HG03521 (cell line): Measurements from ENCODE around the gene SHISAL1.

ENCODE experiments used
- ATAC-seq: cut with Tn5 transposase; IDR thresholded peaks from one replicate; pipeline ENCODE4 v1.9.1; 2021; ENCODE audit warnings: mild to moderate bottlenecking, moderate library complexity; ENCODE audit not compliant: unreplicated experiment

SHISAL1 gene

DNA sequence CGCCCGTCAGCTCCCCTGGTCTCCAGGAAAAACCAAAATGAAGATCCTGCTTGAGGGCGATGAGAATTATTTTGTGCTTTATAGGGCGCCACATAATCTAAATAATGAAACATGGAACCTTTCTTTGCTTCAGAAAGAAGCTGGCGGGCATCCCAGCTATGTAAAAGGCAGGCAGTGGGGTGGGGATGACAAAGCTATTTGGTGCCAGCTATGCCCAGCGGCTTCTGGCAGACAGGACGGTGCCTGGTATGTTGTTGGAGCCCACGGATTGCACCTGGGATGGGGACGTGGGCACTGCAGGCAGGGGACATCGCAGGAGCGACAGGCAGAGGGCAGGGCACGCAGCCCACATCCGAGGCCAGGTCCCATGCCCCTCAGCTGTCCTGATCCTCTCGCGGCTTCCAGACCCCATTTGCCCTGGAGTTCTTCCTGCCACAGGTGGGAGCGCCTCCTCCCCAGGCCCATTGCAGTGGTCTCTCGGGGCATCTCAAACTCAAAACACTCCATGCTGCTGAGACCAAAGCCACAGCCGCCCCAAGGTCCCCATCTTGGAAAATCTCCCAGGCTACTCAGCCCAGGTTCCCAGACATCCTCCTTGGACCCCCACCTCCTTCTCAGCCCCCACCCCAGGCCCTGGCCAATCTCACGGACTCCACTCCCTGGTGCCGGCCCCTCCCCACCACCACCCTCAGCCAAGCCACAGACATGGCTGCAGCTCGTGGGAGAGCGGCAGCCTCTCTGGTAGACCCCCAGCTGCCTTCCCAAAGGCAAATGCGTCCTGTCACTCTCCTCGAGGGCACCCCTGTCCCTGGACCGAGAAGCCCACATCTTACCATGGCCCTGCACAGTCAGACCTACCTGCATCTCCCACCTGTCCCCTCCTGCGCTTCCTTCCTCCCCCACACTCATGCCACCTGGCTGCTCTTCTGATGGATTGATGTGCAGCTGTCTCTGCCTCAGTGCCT lies 45.7 kb downstream of the SHISAL1 start:
- ATAC-seq: no peak

- ATAC-seq: no peak
Measured at GRCh38 chr22:44263547-44263946, 49.2 kb downstream of the SHISAL1 start.

DNA sequence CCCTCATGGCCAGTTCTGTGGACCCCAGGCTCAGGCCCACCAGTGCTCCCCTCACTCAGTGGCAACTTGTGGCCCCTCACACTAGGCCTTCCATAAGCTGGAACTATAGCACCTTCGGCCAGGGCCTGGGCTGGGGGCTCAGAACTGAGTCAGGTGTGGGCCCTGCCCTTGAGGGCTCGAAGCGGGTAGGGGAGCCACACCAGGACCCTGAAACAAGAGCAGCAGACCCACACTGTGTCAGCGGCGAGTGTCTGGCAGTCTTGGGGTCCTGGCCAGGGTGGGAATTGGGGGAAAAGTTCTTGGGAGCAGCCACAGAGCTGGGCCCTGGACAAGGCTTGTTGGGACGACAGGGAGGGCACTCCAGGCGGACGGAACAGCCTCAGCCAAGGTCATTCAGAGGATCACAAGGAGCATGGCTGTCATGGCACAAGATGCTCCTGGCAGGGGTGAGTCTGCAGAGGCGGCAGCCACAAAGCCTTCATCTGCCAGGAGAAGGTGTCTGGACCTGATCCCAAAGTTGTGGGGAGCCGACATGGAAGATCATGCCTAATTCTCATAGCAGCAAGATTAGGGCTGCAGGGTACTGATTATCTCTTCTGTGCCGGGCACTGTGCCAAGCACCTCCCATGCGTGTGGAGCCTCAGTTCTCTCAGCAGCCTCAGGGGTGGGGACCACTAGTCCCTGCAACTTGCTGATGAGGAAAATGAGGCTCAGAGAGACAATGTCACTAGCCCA lies 50.7 kb downstream of the SHISAL1 start:
- no peak for ATAC-seq

GRCh38 chr22:44261164-44261860 lies 51.4 kb downstream of the SHISAL1 start:
- no peak for ATAC-seq

- ATAC-seq: no peak
Measured at GRCh38 chr22:44260216-44261035, 52.3 kb downstream of the SHISAL1 start.

DNA sequence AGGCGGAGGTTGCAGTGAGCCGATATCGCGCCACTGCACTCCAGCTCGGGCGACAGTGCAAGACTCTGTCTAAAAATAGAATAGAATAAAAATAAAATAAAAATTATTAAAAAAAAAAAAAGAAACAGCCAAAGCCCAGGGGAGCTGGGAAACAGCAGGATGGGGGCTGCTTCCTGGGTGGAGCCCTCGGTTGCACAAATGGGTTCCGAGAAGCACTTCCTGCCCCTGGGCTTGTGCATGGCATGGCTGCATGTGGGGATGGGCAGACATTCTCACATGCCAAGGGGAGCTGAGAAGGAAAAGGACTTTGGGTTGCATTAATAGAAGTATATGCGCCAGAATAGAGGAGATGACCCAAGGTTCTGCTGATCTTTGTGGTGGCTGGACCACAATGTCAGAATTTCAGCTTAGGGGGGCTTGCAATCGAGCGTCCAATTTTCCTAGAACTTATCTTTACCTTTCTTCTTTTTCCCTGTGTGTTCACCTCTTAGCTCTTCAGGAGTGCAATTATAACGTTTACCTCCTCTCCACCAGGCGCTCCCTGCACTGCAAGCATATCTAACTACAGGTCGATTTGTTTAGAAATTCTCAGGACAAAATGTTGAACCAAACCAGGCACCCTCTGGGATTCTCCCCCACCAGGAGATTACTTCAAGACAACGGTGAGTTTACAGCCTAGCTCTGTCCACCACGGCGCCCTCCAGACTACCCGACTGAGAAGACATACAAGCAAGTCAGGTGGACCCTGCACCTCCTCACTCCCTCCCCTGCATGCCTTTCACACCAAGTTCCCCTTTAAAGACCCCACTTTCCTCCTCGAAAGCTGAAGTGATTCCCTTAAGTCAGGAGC lies 53.2 kb downstream of the SHISAL1 start:
- no peak for ATAC-seq

DNA sequence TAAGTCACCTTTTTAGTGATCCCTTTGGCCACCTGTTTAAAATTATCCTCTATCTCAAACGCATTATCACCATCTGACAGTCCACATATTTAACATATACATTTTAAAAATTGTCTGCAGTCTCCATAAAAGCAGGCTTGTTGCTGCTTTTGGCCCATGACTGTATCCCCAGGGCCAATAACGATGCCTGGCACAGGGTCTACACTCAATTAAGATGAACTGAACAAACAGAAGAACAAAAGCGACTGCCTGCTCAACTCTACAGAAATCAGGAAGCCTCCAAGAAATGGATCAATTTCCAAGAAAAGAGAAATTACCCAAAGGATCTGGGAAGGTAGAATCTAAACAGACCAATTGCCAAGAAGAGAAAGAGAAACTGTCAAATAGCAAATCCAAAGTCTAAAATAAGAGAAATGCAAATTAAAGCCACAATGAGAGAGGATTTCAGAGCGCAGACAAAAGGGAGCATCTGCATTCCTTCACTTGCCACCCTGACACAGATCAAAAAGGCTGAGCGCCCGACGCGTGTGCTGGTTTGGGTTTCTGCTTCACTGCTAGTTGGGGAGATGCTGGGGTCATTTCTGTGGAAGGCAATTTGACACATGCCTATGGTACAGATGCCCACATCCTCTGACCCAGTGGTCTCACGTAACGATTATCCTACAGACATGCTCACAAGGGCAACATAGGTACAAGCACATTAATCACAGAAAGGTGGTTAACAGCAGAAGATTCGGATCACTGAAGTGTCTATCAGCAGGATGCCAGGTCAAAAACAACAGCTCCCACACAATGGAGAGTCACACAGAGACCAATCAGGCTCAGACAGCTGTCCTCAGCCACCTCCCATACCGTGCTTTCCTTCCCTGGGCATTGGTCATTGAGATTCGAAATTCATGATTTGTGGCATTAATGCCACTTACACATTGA lies 55.9 kb downstream of the SHISAL1 start:
- no peak for ATAC-seq

- ATAC-seq: no peak
Measured at GRCh38 chr22:44256085-44256484, 56.7 kb downstream of the SHISAL1 start.

DNA sequence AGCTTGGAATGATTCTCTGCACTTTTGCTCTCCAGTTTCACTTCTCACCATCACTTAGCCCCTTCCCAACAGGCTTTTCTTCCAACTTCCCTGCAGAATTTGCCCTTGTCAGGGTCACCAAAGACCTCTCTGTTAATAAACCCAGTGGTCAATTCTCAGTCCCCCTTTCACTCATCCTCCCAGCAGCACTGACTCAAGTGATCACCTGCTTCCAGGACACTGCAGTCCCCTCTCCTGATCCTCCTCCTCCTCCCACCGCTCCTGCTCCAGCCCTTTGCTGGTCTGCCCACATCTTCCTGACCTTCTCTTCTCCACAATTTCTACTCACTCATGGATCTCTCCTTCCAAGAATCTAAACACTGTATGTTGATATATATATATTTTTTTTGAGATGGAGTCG lies 57.9 kb downstream of the SHISAL1 start:
- no peak for ATAC-seq

DNA sequence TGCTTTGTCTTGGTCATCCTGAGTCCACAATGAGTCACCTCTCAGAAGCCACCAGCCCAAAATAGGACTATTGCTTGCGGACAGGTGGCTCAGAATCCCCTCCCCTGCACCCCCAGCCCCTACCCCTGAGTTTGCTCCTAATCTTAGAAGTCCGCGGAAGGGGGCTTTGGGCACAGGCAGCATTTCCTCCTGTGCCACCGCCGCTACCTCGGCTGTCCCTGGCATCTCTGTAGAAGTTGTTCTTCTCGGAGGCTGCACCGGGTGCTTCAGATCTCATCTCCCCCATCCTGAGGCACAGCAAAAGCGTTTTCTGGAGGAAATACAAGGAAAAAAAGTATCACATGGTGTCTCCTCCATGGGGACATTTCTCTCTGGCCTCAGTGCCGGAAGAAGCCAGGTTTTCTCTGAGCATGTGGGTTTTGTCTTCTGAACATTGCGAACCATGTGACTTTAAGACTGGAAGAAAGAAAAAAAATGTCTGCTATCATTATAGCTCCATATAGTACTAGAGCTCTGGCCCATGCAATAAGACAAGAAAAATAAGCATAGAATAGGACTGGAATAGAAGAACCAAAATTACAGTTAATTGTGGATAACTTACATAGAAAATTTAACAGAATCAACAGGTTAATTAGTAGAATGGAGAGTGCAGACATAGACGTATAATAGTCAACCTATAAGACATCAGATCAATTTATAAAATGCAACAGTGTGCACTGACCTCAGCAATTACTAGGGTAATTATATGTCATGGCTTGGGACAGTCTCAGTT lies 63.2 kb downstream of the SHISAL1 start:
- ATAC-seq: no peak

- ATAC-seq: no peak
Measured at GRCh38 chr22:44248926-44249325, 63.8 kb downstream of the SHISAL1 start.

- no peak for ATAC-seq
Measured at GRCh38 chr22:44247923-44248892, 64.5 kb downstream of the SHISAL1 start.

GRCh38 chr22:44247346-44247745 lies 65.4 kb downstream of the SHISAL1 start:
- ATAC-seq: no peak

- no peak for ATAC-seq
Measured at GRCh38 chr22:44246615-44247326, 66.0 kb downstream of the SHISAL1 start.

- no peak for ATAC-seq
Measured at GRCh38 chr22:44245867-44246266, 66.9 kb downstream of the SHISAL1 start.

DNA sequence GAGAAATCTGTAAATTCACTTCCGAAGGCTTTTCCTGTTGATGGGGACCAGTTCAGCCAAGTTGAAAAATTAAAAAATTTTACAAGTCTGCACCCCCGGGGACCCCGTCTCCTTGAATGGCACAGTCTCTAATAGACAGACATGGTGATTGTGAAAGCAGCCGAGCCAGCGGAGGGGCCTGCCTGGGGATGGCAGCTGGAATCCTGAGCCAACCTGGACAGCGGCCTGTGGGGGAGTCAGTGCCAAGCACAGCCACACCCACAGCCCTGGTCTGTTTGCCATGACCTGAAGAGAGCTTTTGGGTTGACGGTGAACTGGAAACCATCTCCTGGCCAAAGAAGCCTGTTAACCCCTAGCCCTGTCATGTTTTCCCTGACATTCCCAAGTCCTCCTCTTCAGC lies 67.3 kb downstream of the SHISAL1 start:
- no peak for ATAC-seq
